H9 (cell line): Measurements from ENCODE around the gene SMIM22. TPM values are rescaled to one million over a fixed set of nuclear protein-coding genes. Genes with fewer than 3 reads are reported as not detected.

ENCODE experiments used
- DNase-seq: peaks from one replicate; pipeline ENCODE4 v3.0.0-alpha.2; 2017
- H2AFZ ChIP-seq: one replicate; pipeline ENCODE4 v1.6.1; 2013; ENCODE audit warnings: mild to moderate bottlenecking, low read length, control low read depth, moderate library complexity
- H2AK5ac ChIP-seq: 2 replicates; pipeline ENCODE4 v1.6.1; 2013; ENCODE audit warnings: low read length, control low read depth, mixed read lengths; ENCODE audit not compliant: insufficient read length
- H2BK120ac ChIP-seq: one replicate; pipeline ENCODE4 v1.6.1; 2013; ENCODE audit warnings: low read depth, mild to moderate bottlenecking, low read length, control low read depth, inconsistent platforms; ENCODE audit not compliant: poor library complexity, severe bottlenecking
- H2BK12ac ChIP-seq: 2 replicates; pipeline ENCODE4 v1.6.1; 2013; ENCODE audit warnings: low read length, control low read depth, mixed read lengths, low read depth; ENCODE audit not compliant: insufficient read length
- H2BK15ac ChIP-seq: 2 replicates; pipeline ENCODE4 v1.6.1; 2013; ENCODE audit warnings: low read depth, low read length, control low read depth
- H2BK20ac ChIP-seq: one replicate; pipeline ENCODE4 v1.6.1; 2013; ENCODE audit warnings: low read depth, mild to moderate bottlenecking, low read length, control low read depth, inconsistent platforms; ENCODE audit not compliant: poor library complexity, severe bottlenecking
- H2BK5ac ChIP-seq: 2 replicates; pipeline ENCODE4 v1.6.1; 2013; ENCODE audit warnings: low read length, control low read depth, mixed read lengths; ENCODE audit not compliant: insufficient read length
- H3K14ac ChIP-seq: 2 replicates; pipeline ENCODE4 v1.6.1; 2013; ENCODE audit warnings: low read length, control low read depth; ENCODE audit not compliant: insufficient read depth
- H3K18ac ChIP-seq: 2 replicates; pipeline ENCODE4 v1.6.1; 2013; ENCODE audit warnings: low read depth, mild to moderate bottlenecking, mixed read lengths, low read length, control low read depth; ENCODE audit not compliant: insufficient read length
- H3K23ac ChIP-seq: 2 replicates; pipeline ENCODE4 v1.6.1; 2013; ENCODE audit warnings: low read length, control low read depth, mixed read lengths, low read depth; ENCODE audit not compliant: insufficient read length
- H3K23me2 ChIP-seq: 2 replicates; pipeline ENCODE4 v1.6.1; 2013; ENCODE audit warnings: low read depth, mild to moderate bottlenecking, mixed read lengths, low read length, control low read depth; ENCODE audit not compliant: insufficient read length, poor library complexity, severe bottlenecking
- H3K27ac ChIP-seq: 2 replicates; pipeline ENCODE4 v1.5.1; 2013; ENCODE audit warnings: low read length, control low read depth, mixed read lengths, low read depth; ENCODE audit not compliant: insufficient read length
- H3K27me3 ChIP-seq: 2 replicates; pipeline ENCODE4 v1.6.1; 2013; ENCODE audit warnings: low read length, control low read depth, inconsistent platforms; ENCODE audit not compliant: insufficient read depth
- H3K4ac ChIP-seq: 2 replicates; pipeline ENCODE4 v1.6.1; 2013; ENCODE audit warnings: low read depth, mild to moderate bottlenecking, control low read depth, inconsistent platforms, low read length, moderate library complexity
- H3K4me1 ChIP-seq: 2 replicates; pipeline ENCODE4 v1.6.1; 2013; ENCODE audit warnings: low read length, control low read depth, inconsistent platforms; ENCODE audit not compliant: insufficient read depth
- H3K4me2 ChIP-seq: 2 replicates; pipeline ENCODE4 v1.6.1; 2013; ENCODE audit warnings: low read length, control low read depth, mixed read lengths; ENCODE audit not compliant: insufficient read length, insufficient read depth
- H3K56ac ChIP-seq: 2 replicates; pipeline ENCODE4 v1.6.1; 2013; ENCODE audit warnings: low read depth, mild to moderate bottlenecking, mixed read lengths, low read length, control low read depth; ENCODE audit not compliant: insufficient read length
- H3K79me1 ChIP-seq: 2 replicates; pipeline ENCODE4 v1.6.1; 2013; ENCODE audit warnings: low read depth, mild to moderate bottlenecking, moderate library complexity, low read length, control low read depth, inconsistent platforms; ENCODE audit not compliant: insufficient read depth, poor library complexity, severe bottlenecking
- H3K79me2 ChIP-seq: 2 replicates; pipeline ENCODE4 v1.6.1; 2013; ENCODE audit warnings: low read length, control low read depth, inconsistent platforms; ENCODE audit not compliant: insufficient read depth
- H3K9ac ChIP-seq: 2 replicates; pipeline ENCODE4 v1.6.1; 2013; ENCODE audit warnings: low read length, control low read depth, mixed read lengths; ENCODE audit not compliant: insufficient read length; ENCODE audit errors: extremely low read depth
- H3K9me3 ChIP-seq: one replicate; pipeline ENCODE4 v1.6.1; 2013; ENCODE audit warnings: low read depth, low read length, inconsistent platforms; ENCODE audit not compliant: control insufficient read depth
- H3T11ph ChIP-seq: one replicate; pipeline ENCODE4 v1.6.1; 2013; ENCODE audit warnings: mild to moderate bottlenecking, low read length, control low read depth, inconsistent platforms
- H4K20me1 ChIP-seq: one replicate; pipeline ENCODE4 v1.6.1; 2013; ENCODE audit not compliant: control insufficient read depth, insufficient read length, insufficient read depth
- H4K5ac ChIP-seq: 2 replicates; pipeline ENCODE4 v1.6.1; 2013; ENCODE audit warnings: low read depth, mild to moderate bottlenecking, mixed read lengths, low read length, control low read depth; ENCODE audit not compliant: insufficient read length
- H4K8ac ChIP-seq: replicated peaks from 2 replicates; pipeline ENCODE4 v1.6.1; 2013; ENCODE audit warnings: low read length, control low read depth, mixed read lengths, low read depth; ENCODE audit not compliant: insufficient read length
- H4K91ac ChIP-seq: 2 replicates; pipeline ENCODE4 v1.6.1; 2013; ENCODE audit warnings: low read depth, mild to moderate bottlenecking, moderate library complexity, mixed read lengths, low read length, control low read depth; ENCODE audit not compliant: insufficient read length
- H3K27ac Mint-ChIP-seq, 3 experiments: 2 replicates in 2 of 3; 3 replicates in 1 of 3; pipeline ENCODE4 v1.8.0; 2020 to 2021; ENCODE audit warnings: mixed read lengths in 3 of 3, mild to moderate bottlenecking in 1 of 3, moderate library complexity in 1 of 3
- H3K27me3 Mint-ChIP-seq: 2 replicates; pipeline ENCODE4 v1.8.0; 2021; ENCODE audit warnings: low read depth, mild to moderate bottlenecking, moderate library complexity, mixed read lengths
- H3K36me3 Mint-ChIP-seq, 3 experiments: 2 replicates in 2 of 3; 3 replicates in 1 of 3; pipeline ENCODE4 v1.8.0; 2020 to 2021; ENCODE audit warnings: low read depth in 3 of 3, mixed read lengths in 3 of 3; ENCODE audit not compliant: insufficient read depth in 1 of 3
- H3K4me1 Mint-ChIP-seq, 2 experiments: 2 replicates each; pipeline ENCODE4 v1.8.0; 2020; ENCODE audit warnings: mixed read lengths in 2 of 2
- H3K4me3 Mint-ChIP-seq, 2 experiments: 2 replicates in 1 of 2; 3 replicates in 1 of 2; pipeline ENCODE4 v1.8.0; 2020 to 2021; ENCODE audit warnings: mild to moderate bottlenecking in 2 of 2, mixed read lengths in 2 of 2, moderate library complexity in 1 of 2
- H3K9me3 Mint-ChIP-seq, 2 experiments: 2 replicates in 1 of 2; 3 replicates in 1 of 2; pipeline ENCODE4 v1.8.0; 2020; ENCODE audit warnings: mild to moderate bottlenecking in 2 of 2, mixed read lengths in 2 of 2, moderate library complexity in 1 of 2
- CTCF ChIP-seq: fragments of 200-600 bp; sonication (generic); conservative IDR thresholded peaks from 3 replicates; pipeline ENCODE4 v1.8.0; 2021; ENCODE audit warnings: antibody characterized with exemption, mild to moderate bottlenecking
- WGBS: extraction: QIAGEN DNeasy Blood & Tissue Kit; methylation state at CpG from one replicate; pipeline ENCODE4 v1.1.7; 2013; ENCODE audit warnings: missing lambda C conversion rate, low lambda C conversion rate, mixed read lengths; ENCODE audit not compliant: insufficient read length; ENCODE audit errors: extremely low coverage; 5-methylcytosine and 5-hydroxymethylcytosine counted together
- total RNA-seq: library from RNA; stranded (reverse); gene quantifications from 2 replicates; pipeline ENCODE4 v1.2.1, GENCODE V29; 2021

The SMIM22 gene
- total RNA-seq, 1 experiment from 2014 or later = not detected

GRCh38 chr16:4755687-4756086 lies 39.5 kb upstream of the SMIM22 start:
- no peaks in the 10 kb centered on the region for H3K4me1 Mint-ChIP-seq
- no peak overlapping the region for H2BK15ac ChIP-seq
- H3K27me3 ChIP-seq = no peaks in the 10 kb centered on the region

More at GRCh38 chr16:4755687-4756086, 39.5 kb upstream of the SMIM22 start:
- H2BK5ac ChIP-seq = no peak overlapping the region
- no peak overlapping the region for H4K91ac ChIP-seq
- Mint-ChIP-seq H3K9me3 (peaks cover 7 to 9% of the 10 kb centered on the region in 2 experiments; a peak in 3 of 5 replicates), H3K36me3 (peaks cover 53 to 78% (median 76%) of the 10 kb centered on the region in 3 experiments), H3K27ac (no peak overlapping the region), H3K4me3 (no peak overlapping the region), H3K27me3 (no peaks in the 10 kb centered on the region)
- H3K14ac ChIP-seq = no peak overlapping the region
- DNase-seq = no peak
- H3K23ac ChIP-seq = no peak overlapping the region
- no peak overlapping the region for H2BK12ac ChIP-seq
- H2AFZ ChIP-seq = no peak overlapping the region
- WGBS = no CpG with 5 or more reads among the region's 6 CpGs
- H4K20me1 ChIP-seq = no peaks in the 10 kb centered on the region
- H3K4me1 ChIP-seq = no peaks in the 10 kb centered on the region
- no peaks in the 10 kb centered on the region for H3K9me3 ChIP-seq
- no peak overlapping the region for H2AK5ac ChIP-seq
- H4K8ac ChIP-seq = no peak overlapping the region
- H3K4ac ChIP-seq = no peak overlapping the region
- no peak for TF ChIP-seq CTCF
- no peak overlapping the region for H2BK20ac ChIP-seq
- no peaks in the 10 kb centered on the region for H3K79me1 ChIP-seq
- H3K27ac ChIP-seq = no peak overlapping the region
- H3K79me2 ChIP-seq = no peaks in the 10 kb centered on the region
- H2BK120ac ChIP-seq = no peak overlapping the region
- no peak overlapping the region for H3K9ac ChIP-seq
- no peak overlapping the region for H3K56ac ChIP-seq
- H3T11ph ChIP-seq = no peak overlapping the region
- no peaks in the 10 kb centered on the region for H3K23me2 ChIP-seq
- no peak overlapping the region for H3K4me2 ChIP-seq
- H4K5ac ChIP-seq = no peak overlapping the region
- no peak overlapping the region for H3K18ac ChIP-seq
